GM19463 (cell line): ENCODE data around the gene PGA3.
"Not testable (repeated sequence)": the region's sequence is repeated elsewhere in the genome, so short reads cannot be mapped to it uniquely, and the experiment has no call there.

Source experiments
- ATAC-seq: cut with Tn5 transposase; IDR thresholded peaks from one replicate; pipeline ENCODE4 v1.9.1; 2021; ENCODE audit warnings: mild to moderate bottlenecking, moderate library complexity; ENCODE audit not compliant: unreplicated experiment

Gene PGA3

GRCh38 chr11:61202950-61203746 lies at the start of gene PGA3:
Gene PGA3 (plus strand): TSS chr11:61203515. CDS start chr11:61203565, 50 bp downstream.
- not testable (repeated sequence) for ATAC-seq

DNA sequence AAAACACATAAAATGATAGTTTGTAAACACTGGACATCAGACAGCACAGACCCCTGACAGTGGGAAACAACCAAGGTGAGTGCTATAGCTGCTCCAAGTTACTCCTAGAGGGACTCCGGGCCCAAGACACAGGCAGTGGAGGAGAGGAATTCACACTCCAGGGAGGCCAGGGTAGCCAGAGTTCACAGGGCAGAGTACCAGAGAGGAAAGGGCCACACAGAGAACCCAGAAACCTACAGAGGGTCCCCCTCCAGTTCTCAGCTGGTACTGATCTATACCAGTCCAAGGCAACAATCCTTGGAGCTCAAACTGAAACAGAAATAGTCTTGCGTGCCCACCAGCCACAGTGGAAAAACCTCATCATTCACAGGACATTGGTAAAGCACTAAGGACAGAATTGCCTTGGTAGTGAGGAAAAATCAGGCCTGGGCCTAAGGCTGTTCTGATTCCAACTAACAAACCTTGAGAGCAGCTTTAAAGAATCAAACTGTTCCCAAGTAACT lies 49.7 kb upstream of the PGA3 start:
- ATAC-seq, result no peak

- no peak for ATAC-seq
Measured at GRCh38 chr11:61154528-61154927, 48.8 kb upstream of the PGA3 start.

DNA sequence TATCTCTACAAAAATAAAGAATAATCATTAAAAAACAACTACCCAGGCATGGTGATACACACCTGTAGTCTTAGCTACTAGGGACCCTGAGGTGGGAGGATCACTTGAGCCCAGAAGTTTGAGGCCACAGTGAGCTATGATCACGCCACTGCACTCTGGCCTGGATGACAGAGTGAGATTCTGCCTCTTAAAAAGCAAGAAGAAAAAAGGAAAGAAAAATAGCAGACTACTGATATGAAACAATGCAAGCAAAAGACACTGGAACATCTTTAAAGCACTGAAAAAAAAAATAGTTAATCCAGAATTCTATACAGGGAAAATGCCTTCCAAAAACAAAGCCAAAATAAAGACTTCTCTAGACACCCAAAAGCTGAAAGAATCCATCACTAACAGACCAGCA lies 48.0 kb upstream of the PGA3 start:
- ATAC-seq, result no peak

DNA sequence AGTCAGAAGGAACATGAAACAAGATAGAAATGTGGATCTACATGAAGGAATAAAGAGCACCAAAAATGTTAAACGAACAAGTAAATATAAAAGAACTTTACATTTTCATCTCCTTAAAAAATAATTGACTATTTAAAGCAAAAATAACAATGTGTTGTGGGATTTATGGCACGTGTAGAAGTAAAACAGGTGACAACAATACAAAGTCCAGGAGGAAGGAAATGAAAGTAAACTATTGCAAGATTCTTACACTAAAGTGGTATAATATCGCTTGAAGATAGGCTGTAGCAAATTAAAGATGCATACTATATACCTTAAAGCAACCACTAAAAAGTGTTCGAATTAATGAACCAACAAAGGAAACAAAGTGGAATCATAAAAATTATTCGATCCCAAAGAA lies 47.6 kb upstream of the PGA3 start:
- no peak for ATAC-seq

DNA sequence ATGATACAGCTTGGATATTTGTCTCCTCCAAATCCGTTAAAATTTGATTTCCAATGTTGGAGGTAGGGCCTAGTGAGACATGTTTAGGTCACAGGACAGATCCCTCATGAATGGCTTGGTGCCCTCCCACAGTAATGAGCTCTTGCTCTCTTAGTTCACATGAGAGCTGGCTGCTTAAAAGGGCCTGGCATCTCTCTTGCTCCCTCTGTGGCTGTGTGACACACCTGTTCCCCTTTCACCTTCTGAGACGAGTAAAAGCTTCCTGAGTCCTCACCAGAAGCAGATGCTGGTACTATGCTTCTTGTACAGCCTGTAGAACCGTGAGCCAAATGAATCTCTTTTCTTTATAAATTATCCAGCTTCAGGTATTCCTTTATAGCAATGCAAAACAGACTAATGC lies 45.6 kb upstream of the PGA3 start:
- no peak for ATAC-seq

DNA sequence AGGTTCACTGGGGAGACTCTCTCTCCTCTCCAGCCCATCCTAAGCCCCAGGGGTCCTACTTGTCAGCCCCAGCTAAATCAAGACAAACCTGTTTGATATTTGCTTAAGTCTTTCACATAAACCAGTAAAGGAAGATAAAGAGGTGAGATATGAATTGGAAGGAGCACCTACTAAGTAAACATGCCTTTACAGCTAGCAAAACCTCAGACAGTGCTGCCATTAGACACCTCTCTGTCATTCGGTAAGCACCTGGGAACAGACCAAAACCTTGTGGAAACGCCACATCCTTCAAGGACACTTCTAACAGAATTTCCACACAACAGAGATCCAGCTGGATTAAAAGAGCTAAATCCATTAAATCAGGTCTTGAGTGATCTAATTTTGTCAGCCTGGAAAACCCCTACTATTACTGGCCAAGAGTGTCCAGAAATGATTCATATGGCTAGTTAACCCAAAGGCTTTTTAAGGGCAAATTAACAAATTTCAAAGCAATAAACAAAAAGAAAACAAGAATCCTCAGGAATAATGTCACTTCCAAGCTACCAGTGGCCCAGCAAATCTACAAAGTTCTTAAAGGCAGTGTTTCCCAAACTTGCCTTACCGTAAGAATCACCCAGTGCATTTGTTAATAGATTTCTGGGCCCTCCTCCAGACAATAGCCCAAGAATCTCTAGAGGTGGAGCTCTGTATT lies 44.5 kb upstream of the PGA3 start:
- no peak for ATAC-seq

- ATAC-seq, result no peak
Measured at GRCh38 chr11:61160487-61161189, 42.7 kb upstream of the PGA3 start.

DNA sequence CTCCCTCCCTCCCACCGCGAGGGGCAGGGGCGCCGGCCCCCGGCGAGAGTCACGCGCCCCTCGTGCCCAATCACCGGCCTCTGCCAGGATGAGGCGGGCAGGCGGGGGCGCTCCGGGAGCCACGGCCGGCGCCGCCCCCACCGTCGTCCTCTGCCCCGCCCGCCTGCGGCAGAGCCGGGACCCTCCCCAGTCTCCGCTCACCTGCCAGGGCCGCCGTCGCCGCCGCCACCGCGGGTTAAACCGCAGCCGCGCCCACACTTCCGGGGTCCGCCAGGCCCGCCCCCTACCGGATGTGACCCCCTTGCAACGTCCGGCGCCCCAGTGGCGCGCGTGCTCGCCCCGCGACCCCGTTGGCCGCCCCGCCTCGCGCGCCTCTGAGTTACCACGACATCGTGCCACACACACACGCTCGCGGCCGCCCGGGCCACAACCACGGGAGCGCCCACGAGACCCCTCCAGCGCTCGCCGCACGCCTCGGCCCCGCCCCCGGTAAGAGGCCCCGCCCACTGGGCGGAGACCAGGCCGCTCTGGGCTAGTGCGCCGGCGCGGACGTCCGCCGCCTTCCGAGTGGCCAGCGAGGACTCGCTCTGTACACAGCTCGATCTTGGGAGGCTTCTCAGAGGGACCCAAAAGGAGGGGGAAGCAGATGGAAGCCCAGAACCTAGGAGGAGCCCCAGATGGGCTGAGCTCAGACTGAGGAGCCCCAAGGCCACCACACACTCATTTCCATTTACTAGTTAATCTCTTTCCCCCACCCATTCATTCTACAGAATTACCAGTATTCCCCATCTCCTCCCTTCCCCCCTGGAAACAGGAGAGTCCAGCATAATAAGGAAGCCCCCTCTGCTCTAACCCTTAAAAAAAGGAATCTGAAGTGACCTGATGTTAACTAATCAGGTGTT lies 41.9 kb upstream of the PGA3 start, which contains the start of gene VPS37C:
VPS37C (minus strand) TSS at position 237 of the 902 bp plus-strand sequence. CDS start 22,597 bp downstream, outside the sequence.
- peak; percentile 72 for ATAC-seq

GRCh38 chr11:61162092-61162941 lies 41.0 kb upstream of the PGA3 start:
- no peak for ATAC-seq

- no peak for ATAC-seq
Measured at GRCh38 chr11:61163021-61163420, 40.3 kb upstream of the PGA3 start.

DNA sequence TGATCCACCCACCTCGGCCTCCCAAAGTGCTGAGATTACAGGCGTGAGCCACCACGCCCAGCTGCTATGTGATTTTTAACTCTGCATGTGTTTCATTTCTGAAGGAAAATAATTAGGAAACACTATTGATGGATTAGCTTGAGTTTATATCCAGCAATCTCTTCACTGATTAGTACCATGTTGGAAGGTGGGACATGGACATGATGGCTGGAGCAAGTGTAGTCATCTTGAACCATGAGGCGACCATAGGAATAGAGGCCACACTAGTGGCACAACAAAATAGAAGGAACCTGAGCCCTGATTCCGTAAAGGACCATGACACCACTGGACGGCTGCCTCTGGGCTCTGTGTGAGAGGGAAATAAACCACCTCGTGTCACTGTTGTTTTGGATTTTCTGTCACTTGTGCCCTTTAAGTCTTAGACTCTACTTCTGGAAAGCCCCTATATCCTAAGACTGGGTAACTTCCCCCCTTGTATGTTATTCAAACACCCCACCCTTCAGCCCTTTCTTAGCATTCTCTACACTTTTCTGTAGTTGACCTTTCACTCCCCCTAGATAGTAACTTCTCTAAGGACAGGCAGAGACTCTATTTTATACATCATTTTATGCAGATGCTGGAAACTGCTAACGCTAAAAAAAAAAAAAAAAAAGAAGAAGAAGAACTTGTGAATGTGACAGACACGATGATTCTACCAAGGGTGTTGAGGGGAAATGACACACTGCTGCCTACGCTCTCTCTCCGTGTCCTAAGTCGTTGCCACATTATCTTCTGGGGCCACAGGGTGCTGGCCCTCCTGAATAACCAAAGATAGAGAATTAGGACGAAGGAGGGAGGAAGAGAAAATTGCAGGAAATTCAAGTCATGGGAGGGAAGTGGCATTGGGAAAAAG lies 39.4 kb upstream of the PGA3 start:
- ATAC-seq, result no peak

- no peak for ATAC-seq
Measured at GRCh38 chr11:61164606-61165424, 38.5 kb upstream of the PGA3 start.

GRCh38 chr11:61165785-61166184 lies 37.5 kb upstream of the PGA3 start:
- ATAC-seq, result not testable (repeated sequence)

- not testable (repeated sequence) for ATAC-seq
Measured at GRCh38 chr11:61166331-61166730, 37.0 kb upstream of the PGA3 start.

- no peak for ATAC-seq
Measured at GRCh38 chr11:61168042-61168688, 35.1 kb upstream of the PGA3 start.

GRCh38 chr11:61168800-61169199 lies 34.5 kb upstream of the PGA3 start:
- no peak for ATAC-seq
